GM12873 (cell line): Measurements from ENCODE around the gene P2RX5.

Experiments used
- CTCF ChIP-seq: IDR thresholded peaks from 2 replicates; pipeline ENCODE4 v1.5.1; 2012; ENCODE audit warnings: low read depth, mild to moderate bottlenecking, moderate library complexity, low read length, control low read depth; ENCODE audit not compliant: insufficient read depth; ENCODE audit errors: missing control alignments

Gene P2RX5

GRCh38 chr17:3683054-3683511 is 12.9 kb downstream of the P2RX5 start:
- peak; percentile 99 for TF ChIP-seq CTCF

- TF ChIP-seq CTCF = no peak
These were observed 13.9 kb downstream of the P2RX5 start for GRCh38 chr17:3682033-3682432.

- no peak for TF ChIP-seq CTCF
These were observed 14.4 kb downstream of the P2RX5 start for GRCh38 chr17:3681565-3681964.

- TF ChIP-seq CTCF = no peak
These were observed 14.9 kb downstream of the P2RX5 start for GRCh38 chr17:3681057-3681456.

GRCh38 chr17:3679531-3680126 is 16.3 kb downstream of the P2RX5 start:
- TF ChIP-seq CTCF = no peak

- TF ChIP-seq CTCF = no peak
These were observed 17.0 kb downstream of the P2RX5 start for GRCh38 chr17:3678821-3679530.

- no peak for TF ChIP-seq CTCF
These were observed 17.7 kb downstream of the P2RX5 start for GRCh38 chr17:3678095-3678820.
